HG03280 (cell line): ENCODE results near the gene SIRT7.

ENCODE experiments used
- ATAC-seq: cut with Tn5 transposase; IDR thresholded peaks from one replicate; pipeline ENCODE4 v1.9.1; 2021; ENCODE audit warnings: mild to moderate bottlenecking, moderate library complexity; ENCODE audit not compliant: unreplicated experiment

SIRT7 gene

GRCh38 chr17:81890447-81891302, 27.3 kb downstream of the SIRT7 start:
- peak; percentile 5 for ATAC-seq

GRCh38 chr17:81889602-81890001, 28.4 kb downstream of the SIRT7 start:
- ATAC-seq, result no peak

GRCh38 chr17:81888988-81889595, 28.9 kb downstream of the SIRT7 start:
- no peak for ATAC-seq

DNA sequence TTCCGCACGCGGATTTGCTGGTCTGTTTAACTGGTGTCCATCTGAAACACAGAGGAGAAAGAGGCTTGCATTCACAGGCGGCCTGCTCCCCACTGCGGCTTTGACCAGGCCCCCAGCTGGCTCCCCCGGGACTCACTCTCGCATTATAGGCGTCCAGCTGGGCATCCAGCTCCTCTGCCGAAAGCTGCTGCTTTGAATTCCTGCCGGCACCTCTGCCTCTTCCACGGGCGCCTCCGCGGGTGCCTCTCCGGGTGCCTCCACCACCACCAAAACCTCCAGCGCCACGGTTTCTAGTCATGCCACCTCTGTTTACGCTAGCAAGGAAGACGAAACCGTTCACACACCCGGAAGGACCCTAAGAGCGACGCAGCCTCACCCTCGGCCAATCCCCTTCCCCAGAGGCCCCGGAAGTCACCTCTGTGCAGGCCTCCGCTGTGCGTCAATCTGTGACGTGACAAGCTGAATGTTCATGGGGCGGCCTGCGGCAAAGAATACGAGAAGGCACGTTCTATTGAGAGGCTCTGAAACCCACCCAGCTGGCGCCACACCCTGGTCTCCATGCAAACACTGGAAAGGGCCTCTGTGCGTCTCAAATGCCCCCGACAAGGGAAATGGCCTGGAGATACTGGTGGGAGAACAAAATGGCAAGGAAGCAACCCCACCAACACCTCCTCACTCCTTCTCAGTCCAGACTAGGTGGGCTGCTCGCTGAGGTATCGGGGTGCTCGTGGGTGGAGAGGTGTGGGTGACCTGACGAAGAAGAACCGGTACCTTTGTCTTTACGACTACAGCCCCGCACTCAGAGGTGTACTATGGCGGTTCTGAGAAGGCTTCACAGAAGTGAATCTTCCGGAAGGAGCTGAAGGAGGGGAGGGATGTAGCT, 29.6 kb downstream of the SIRT7 start:
- ATAC-seq, result no peak

GRCh38 chr17:81885869-81886548, 32.0 kb downstream of the SIRT7 start:
- ATAC-seq, result no peak

- ATAC-seq, result no peak
Observed at GRCh38 chr17:81885454-81885853, 32.5 kb downstream of the SIRT7 start.

DNA sequence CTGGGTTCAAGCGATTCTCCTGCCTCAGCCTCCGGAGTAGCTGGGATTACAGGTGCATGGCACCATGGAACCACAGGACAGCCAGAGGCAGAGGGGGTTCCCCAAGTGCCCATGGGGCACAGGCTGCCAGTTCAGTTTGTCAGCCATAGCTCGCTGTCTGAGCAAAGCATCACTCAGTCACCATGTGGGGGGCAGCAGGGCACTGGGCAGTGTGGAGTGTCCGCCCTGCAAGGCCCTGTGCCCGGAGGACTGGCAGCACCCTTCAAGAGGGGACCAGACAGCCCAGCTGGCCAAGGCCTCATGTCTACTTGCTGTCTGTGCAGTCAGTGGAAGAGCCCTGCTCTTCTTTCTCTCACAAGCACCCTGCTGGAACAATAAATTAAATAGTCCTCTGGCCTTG, 33.0 kb downstream of the SIRT7 start:
- no peak for ATAC-seq

DNA sequence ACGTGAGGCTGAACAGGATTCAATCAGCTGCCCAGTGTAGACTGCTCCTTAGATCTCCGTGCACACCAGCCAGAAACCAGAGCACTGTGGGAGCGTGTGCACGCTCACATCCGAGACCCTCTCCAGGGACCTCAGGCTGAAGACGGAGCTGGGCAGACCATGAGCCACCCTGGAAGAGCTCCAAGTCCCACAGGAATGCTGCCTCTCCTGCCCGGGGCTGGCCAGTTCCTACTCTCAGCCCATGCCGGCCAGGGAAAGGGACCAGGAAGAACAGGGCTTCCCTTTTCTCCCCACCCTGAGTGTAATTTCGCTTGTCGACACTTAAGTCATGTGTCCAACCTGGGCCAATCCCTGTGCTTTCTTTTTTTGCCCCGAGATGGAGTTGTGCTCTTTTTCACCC, 33.5 kb downstream of the SIRT7 start:
- no peak for ATAC-seq

- ATAC-seq, result no peak
Observed at GRCh38 chr17:81879121-81879520, 38.9 kb downstream of the SIRT7 start.

DNA sequence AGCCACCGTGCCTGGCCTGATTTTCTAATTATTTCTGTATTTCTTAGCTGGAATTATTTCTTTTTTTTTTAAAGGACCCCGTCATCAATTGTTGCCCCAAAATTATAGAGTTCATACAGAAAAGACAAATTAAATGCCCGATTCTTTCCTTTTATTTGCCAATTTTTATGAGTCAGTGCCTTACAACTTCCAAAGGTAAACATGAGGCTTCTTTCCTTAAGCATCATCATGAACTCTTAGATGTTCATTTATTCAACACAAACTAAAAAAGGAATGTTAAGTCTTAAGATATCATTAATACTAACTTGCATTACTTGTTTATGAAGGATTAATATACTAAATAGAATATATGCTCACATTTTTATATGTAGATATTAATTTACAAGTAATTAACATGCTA, 39.7 kb downstream of the SIRT7 start:
- ATAC-seq, result no peak

DNA sequence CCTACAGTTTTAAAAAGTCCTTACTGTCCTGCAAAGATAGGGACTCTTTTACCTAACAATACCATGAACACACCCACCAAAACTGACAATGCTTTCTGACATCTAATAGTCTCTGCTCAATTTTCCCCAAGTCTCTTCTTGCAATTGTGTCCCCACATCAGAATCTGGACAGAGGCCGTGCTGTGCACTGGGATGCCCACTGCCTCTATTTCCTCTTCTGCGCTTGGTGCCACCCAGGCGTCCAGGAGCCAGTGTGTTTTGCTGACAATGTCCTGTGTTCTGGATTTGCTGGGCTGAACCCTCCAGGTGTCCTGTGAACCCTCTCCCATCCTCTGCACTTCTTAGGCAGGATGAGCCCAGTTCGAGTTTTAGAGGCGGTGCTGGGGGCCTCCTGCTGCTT, 40.4 kb downstream of the SIRT7 start:
- no peak for ATAC-seq

GRCh38 chr17:81871387-81872230, 46.4 kb downstream of the SIRT7 start:
- ATAC-seq, result peak; percentile 56

DNA sequence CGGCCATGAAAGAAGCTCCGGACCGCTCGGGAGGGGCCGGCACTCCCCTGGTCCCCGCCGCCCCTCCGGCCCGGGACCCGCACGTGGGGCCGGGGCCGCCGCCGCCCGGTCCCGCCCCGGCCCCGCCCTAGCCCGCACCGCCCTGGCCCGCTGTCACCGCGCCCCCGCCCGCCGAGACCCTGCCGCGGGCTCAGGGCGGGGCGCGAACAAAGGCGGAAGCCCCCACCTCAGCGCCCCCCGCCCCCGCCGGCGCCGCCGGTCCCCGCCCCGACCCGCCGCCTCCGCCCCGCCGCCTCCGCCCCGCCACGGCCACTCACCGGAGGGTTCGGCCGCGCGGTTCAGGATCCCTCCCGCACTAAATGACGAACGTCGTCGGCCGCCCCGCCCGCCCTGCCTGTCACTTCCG, 47.0 kb downstream of the SIRT7 start, which contains the start of gene ARHGDIA:
ARHGDIA (minus strand) TSS at position 357 of the 406 bp plus-strand sequence. CDS start 1,407 bp downstream, outside the sequence.
- peak; percentile 24 for ATAC-seq

DNA sequence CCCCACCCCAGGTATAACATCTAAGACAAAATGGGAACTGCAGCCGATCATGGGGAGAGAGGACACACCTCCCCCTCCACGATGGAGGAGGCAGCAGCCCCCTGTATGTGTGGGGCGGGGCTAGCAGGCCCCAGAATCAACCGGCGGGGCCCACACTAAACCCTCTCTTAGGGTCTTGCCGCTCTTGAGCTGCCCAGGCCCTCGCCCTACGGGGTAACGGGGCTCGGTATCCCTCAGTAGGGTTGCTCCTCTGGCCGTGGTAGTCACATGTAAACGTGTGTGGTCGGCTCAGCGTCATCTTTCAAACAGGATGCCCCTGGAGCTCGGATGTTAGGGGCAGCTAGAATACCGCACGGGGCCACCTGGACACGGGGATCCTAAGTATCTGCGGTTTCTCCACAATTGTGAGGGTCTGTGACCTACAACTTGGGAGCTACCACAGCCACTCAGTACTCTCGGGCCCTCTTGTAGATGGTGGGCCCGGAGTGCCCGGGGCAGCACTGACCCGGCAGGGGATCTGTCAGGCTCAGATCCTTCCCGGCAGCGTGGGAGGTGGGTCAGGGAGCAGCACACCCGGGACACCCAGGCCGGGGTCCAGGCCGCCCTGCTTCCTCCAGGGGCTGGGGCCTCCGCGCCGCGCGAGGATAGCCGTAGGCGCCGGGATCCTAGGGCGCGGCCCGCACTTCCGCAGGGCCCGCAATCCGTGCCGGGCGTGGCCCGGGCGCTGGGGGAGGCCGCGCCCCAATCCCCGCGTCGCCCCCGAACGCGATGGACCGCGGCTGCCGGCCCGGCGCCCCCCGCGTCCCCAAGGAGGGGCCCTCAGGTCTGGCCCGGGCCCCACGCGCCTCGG, 47.6 kb downstream of the SIRT7 start:
- ATAC-seq, result peak; percentile 12

GRCh38 chr17:81869221-81870130, 48.5 kb downstream of the SIRT7 start:
- ATAC-seq, result no peak

GRCh38 chr17:81868674-81869220, 49.2 kb downstream of the SIRT7 start:
- no peak for ATAC-seq

GRCh38 chr17:81867991-81868673, 49.8 kb downstream of the SIRT7 start:
- no peak for ATAC-seq
